Sciatic nerve (tissue), 2 donors: ENCODE data around the gene TP53TG5. TPM values are rescaled to one million over a fixed set of nuclear protein-coding genes. Genes with fewer than 3 reads are reported as not detected.

ENCODE experiments used
- ATAC-seq: fragments of 200-7000 bp; cut with Tn5 transposase; one replicate; pipeline ENCODE4 v1.9.1; 2020; ENCODE audit warnings: mild to moderate bottlenecking, moderate library complexity
- DNase-seq: peaks from one replicate; pipeline ENCODE4 v3.0.0-alpha.2; 2020; ENCODE audit warnings: low spot score
- intact Hi-C: fragments of 100-400 bp; cut with DNase I; formaldehyde crosslinking; loops from one replicate; pipeline ENCODE4 v1.14.2; 2022
- total RNA-seq: library from RNA; stranded (reverse); fragmentation: NEBNext Ultra II Directional; extraction: Animal tissue kit (Norgen Biotek cat#: 25700); gene quantifications from one replicate; pipeline ENCODE4 v1.2.1, GENCODE V29; 2021
- donor health status: DM: no; HTN: no; CAD: no.
- donor health status: DM: no; HTN: no; CAD: no.

The TP53TG5 gene
- total RNA-seq, result not detected

GRCh38 chr20:45378191-45378590, at the start of gene TP53TG5:
Gene TP53TG5, minus strand, starts transcription at chr20:45378325. Its CDS starts 89 bp downstream, at chr20:45378236.
- intact Hi-C loops, result no loop called here
- ATAC-seq (no peak), DNase-seq (no peak)

DNA sequence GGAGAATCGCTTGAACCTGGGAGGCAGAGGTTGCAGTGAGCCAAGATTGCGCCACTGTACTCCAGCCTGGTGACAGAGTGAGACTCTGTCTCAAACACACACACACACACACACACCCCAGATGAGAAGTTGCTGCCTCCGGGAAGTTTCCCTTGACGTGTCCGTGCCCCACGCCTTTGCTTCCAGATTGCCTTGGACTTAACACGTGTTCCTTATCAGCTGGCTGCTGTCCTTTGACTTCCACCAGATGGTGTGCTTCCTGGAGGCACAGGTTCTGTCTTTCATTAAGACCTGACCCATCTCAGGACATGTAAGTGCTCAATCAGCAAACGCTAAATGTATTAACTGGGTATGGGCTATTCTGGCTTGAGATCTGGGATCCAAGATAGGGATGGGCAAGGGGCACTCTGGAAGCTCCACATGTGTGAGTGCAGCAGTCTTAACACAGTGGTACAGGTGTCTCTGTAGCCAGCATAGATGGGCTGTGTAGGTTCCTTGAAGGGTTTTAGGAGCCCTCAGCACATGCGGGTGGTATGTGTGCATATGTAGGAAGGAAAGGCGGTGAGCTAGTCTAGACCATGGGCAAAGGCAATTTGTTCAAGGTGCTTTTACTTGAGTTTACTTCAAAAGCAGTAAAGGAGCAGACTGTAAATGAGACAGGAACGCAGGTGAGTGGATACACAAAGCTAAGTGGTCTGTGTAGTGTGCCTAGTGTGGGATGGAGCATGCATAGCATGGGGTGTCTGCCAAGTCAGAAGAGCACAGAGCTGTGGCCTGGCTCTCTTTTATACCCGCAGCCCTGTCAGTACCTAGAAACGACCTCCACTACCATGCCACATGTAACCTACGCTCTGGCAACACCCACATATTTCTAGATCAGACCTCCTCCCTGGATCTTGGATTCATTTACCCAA, 49.4 kb upstream of the TP53TG5 start:
- intact Hi-C loops, result no loop called here
- ATAC-seq, result no peak

DNA sequence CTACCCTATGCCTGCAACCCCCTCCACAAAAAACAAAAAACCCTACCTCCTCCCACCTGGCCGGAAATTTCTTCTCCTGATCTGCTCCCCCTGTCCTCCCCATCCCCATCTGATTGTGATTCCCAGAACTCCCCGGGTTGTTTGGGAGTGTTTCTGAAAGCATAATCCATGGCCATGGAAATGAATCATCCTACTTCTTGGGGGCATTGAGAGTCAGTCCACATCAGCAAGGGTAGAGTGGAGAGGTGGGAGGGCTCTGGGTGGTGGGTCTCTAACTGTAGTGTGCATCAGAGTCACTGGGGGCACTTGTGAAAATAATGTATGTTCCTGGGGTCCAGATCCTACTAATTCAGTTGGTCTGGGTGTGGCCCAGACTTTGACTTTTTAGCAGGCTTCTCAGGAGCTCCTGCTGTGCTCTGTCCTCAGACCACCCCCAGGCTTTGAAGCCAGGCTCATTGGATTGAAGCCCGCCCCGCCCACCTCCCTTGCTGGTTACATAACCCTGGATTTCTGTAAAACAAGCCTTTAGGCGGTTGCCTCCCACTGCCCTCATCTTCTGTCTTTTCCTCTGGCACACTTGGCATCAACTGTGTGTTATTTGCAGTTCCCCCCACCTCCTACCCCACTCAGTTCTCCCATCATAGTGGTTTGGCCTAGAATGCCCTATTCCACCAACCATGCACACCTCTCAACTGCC, 48.3 kb upstream of the TP53TG5 start:
- intact Hi-C loops, result no loop called here
- ATAC-seq (peak; percentile 59), DNase-seq (no peak)

More for the DNA sequence above, 49.4 kb upstream of the TP53TG5 start:
- DNase-seq, result no peak

- ATAC-seq (no peak), DNase-seq (no peak)
- intact Hi-C loops, result no loop called here
These were observed 47.4 kb upstream of the TP53TG5 start for GRCh38 chr20:45425561-45425960.

- intact Hi-C loops, result no loop called here
These were observed 45.6 kb upstream of the TP53TG5 start for GRCh38 chr20:45423700-45424099.

DNA sequence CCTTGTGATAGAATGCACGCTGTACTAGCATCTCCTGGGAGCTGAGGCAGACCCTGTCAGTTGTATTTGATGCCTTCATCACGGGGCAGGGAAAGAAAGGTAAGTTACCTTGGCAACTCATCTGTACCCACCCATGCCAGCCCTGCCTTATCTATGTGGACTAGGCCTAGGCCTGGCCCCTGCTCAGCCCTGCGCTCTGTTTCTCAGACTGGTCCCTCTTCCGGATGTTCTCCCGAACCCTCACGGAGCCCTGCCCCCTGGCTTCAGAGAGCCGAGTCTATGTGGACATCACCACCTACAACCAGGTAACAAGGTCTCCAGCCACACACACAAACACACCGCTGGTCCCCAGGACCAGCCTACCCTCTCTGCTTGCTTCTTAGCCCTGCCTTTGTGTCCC, 42.0 kb upstream of the TP53TG5 start:
- intact Hi-C loops, result no loop called here

More at GRCh38 chr20:45423700-45424099, 45.6 kb upstream of the TP53TG5 start:
- DNase-seq (no peak), ATAC-seq (no peak)

DNA sequence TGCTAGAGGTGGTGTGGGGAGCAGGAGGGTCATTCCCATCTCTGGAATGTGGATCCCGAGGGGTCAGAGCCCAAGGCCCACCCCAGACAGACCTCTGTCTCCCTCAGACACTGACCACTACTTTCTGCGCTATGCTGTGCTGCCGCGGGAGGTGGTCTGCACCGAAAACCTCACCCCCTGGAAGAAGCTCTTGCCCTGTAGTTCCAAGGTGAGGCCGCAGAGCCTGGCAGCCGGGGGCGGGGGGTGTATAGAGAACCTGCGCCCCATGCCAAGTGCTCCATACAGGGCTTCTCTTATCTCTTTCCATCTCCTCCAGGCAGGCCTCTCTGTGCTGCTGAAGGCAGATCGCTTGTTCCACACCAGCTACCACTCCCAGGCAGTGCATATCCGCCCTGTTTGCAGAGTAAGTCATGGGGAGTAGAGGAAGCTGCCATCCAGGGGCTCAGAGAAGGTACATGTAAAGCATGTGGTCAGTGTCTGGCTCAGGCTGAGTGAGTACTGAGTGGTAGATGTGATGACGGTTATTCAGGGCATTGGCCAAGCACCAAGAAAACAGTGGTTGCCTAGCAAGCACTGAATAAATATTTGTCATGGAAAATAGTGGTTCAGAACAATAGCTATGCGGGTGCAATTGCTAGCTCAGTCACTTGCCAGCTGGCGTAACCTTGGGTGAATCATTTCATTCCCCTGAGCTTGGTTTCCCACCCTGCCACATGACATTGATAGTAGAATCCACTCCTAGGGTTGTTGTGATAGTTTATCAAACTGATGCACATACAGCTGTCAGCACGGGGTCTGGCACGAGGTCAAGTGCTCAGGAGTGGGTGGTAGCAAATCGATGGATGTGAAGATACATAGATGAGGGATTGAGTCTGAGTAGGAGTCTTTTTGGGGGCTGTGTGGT, 41.3 kb upstream of the TP53TG5 start:
- peak; percentile 73 for ATAC-seq
- no peak for DNase-seq
- intact Hi-C loops, result no loop called here

More for the DNA sequence above, 42.0 kb upstream of the TP53TG5 start:
- ATAC-seq (no peak), DNase-seq (no peak)

DNA sequence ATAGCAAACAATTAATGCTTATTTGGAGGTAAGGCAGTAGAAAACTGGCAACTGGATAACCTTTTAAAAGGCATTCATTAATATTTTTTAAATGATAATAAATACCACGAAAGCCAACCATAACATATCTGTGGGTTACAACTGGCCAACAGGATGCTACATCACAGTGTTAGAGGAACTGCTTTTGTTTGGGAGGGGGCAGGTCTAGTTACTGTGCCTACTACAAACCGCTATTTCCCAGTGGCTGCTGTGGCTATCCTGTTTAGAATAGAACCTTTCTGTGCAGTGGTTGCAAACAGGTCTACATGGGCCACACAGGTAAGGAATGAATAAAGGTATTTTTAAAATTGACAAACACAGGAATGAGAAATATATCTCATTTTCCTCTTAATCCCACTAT, 38.8 kb upstream of the TP53TG5 start:
- DNase-seq, result no peak
- no peak for ATAC-seq
- intact Hi-C loops, result no loop called here

DNA sequence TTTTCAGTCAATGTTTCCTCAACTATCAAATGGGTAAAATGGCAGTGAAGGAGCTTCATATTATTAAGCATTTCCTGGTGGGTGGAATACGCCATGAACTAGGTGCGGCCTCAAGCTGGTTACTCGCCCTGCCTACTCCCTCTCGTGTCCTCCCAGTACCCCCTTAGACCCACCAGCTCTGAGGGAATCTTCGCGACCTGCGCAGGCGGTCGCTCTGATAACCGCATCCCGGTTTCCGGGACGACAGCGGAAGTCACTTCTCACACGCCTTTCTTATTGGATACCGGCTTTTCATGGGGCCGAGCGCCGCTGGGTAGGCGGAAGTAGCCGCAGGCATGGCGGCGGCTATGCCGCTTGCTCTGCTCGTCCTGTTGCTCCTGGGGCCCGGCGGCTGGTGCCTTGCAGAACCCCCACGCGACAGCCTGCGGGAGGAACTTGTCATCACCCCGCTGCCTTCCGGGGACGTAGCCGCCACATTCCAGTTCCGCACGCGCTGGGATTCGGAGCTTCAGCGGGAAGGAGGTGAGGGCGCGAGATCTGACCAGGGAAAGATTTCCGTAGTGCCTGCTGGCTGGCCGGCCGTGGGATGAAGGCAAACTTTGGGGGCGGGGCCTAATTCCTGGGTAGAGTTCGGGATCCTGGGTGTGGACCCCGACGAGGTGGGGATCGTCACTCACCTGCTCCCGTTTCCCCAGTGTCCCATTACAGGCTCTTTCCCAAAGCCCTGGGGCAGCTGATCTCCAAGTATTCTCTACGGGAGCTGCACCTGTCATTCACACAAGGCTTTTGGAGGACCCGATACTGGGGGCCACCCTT, 37.9 kb upstream of the TP53TG5 start, which contains the start of gene PIGT:
Gene PIGT, plus strand, starts transcription at position 320 of the 816 bp plus-strand sequence. Its CDS starts 16 bp downstream, at position 336.
- peak; percentile 97 for ATAC-seq
- peak; percentile 89 for DNase-seq
- intact Hi-C loops, result no loop called here

DNA sequence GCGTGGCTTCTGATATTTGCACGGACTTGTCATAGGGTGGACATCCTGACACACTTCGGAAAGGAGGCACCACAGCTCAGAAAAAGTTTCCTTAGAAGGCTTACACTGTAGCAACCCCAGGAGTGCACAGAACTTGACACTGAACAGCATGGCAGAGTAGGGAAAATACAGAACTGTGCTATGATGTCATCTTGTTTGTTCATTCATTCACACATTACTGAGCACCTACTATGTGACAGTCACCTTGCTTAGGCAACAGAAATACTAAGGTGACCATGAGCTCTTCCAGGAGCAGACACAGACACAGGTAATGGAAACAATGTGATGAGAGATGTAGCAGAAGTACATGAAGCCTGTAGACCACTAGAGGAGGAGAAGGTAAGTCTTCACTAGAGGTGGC, 35.4 kb upstream of the TP53TG5 start:
- intact Hi-C loops, result no loop called here
- no peak for DNase-seq
- no peak for ATAC-seq

- no peak for DNase-seq
- ATAC-seq, result no peak
- intact Hi-C loops, result no loop called here
These were observed 34.5 kb upstream of the TP53TG5 start for GRCh38 chr20:45412653-45413052.

DNA sequence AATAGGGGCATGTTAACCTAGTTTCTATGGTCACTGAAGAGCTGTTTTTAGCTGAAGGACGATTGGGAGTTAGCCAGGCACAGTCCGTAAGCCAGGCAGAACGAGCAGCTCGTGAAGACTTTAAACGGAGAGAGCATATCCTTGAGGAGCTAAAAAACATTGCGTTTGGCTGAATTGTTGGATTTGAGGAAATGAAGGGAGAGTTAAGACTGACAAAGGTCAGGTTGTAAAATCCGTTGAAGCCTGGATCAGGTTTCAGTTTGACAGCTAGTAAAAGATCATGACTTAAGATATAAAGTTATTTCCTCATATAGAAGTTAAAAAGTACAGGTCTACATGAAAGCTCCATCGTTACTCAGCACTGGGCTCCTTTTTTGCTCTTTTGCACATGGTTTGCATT, 32.8 kb upstream of the TP53TG5 start:
- DNase-seq, result no peak
- intact Hi-C loops, result no loop called here
- no peak for ATAC-seq

GRCh38 chr20:45409521-45410272, 31.6 kb upstream of the TP53TG5 start:
- intact Hi-C loops, result no loop called here
- no peak for DNase-seq
- no peak for ATAC-seq

GRCh38 chr20:45408646-45409213, 30.6 kb upstream of the TP53TG5 start:
- DNase-seq (no peak), ATAC-seq (no peak)
- intact Hi-C loops, result no loop called here

DNA sequence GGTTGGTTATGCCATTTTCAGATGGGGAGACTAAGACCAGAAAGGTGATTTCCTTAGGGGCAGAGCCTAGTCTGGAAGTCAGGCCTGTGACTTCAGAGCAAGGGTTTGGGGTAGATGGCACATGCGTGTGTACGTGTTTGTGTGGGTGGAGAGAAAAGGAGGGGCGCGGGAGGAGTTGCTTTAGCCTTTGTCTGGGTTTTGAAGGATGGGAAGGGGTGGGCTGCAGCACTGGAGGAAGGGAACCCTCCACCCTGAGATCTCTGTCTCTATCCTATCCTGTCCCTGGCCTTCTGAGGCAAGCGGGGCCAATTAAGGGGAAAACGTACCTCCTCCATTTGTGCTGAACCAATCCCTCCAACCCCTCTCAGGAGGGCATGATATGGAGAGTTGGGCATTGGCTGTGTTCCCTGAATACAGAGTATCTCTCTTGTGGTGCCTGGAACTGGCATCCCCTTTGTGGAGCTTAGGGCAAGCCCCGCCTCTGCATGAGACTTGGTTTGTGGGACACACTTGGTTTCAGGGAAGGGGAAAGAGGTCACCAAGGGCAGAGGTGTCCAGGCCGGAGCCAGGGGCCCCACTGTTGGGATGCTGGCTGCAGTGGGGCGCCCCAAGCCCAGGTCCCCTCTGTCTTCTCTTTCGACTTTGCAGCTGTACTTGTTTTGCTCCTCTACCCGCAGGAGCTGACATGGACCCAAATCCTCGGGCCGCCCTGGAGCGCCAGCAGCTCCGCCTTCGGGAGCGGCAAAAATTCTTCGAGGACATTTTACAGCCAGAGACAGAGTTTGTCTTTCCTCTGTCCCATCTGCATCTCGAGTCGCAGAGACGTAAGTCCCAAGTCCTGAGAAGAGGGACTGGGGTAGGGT, 29.9 kb upstream of the TP53TG5 start, which contains the start of gene DBNDD2:
Gene DBNDD2, plus strand, starts transcription at position 507 of the 863 bp plus-strand sequence. Its CDS starts 179 bp downstream, at position 686.
- intact Hi-C loops, result no loop called here
- ATAC-seq (no peak), DNase-seq (no peak)

DNA sequence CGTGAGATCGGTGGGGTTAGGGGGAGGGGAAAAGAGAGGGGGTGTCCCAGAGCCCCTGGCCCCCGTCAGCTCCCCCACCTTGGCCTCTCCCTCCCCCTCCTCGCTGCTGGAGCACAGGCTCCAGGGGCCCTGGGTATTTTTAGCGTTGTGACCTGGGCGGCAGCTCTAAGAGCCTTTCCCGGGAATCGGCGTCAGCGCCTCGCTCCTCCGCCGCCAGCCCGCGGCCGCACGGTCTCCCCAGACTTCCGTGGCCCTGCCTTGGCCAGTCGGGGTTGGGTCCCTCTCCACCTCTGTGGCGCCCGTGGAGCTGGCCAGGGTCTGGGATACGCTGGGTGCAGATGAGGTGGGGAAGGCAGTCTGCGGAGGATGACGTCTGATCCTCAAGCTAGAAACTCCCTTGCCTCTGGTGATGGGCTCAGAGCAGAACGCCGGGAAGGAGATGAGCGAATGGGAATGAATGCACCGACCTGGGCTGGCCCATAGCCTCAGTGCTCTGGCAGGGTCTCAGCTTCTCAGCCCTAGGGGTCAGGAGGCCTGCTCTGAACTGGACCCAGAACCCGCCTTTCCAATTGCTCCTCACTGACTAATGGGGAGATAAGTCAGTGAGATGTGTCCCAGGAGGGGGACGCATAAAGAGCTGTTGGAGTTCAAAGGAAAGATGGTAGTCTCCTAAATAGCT, 29.1 kb upstream of the TP53TG5 start:
- intact Hi-C loops, result no loop called here
- DNase-seq (peak; percentile 74), ATAC-seq (peak; percentile 79)
